ENCODE measurements around the gene PRDM10. TPM values are rescaled to one million over a fixed set of nuclear protein-coding genes. Genes with fewer than 3 reads are reported as not detected.
"Not testable (repeated sequence)": the region's sequence is repeated elsewhere in the genome, so short reads cannot be mapped to it uniquely, and the experiment has no call there.

PRDM10 gene
- polyA plus RNA-seq, 1 donor: 8.8 TPM

DNA sequence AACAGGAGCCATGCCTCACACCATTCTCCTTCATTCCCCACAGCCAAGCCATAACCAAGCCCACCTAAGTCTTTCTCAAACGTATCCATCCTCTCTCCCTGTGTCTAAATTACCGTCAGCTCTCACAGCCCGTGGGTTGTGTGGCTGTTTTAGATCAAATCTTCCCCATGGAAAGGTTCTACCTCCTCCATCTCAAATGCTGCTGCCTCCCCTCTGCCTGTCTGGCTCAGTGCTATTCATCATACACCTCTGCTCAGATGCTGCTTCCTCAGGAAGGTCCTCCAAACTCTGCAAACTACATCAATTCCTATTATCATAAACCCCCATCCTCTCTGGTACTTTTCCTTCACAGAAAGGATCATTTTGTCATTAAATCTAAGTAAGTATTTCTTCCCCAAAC, 122.3 kb downstream of the PRDM10 start:
- no CpG with 5 or more reads among the region's 3 CpGs for WGBS (ENCODE audit: insufficient coverage, low lambda C conversion rate)
- DNase-seq: no peak
- no peaks in the 10 kb centered on the region for H3K4me1 ChIP-seq (ENCODE audit: control insufficient read depth, insufficient read depth, low read length)
- H3K4me3 ChIP-seq (ENCODE audit: low read length): no peak overlapping the region
- no peak overlapping the region for H3K27ac ChIP-seq (ENCODE audit: low read length)
- no peaks in the 10 kb centered on the region for H3K9me3 ChIP-seq (ENCODE audit: control insufficient read depth, low read depth, low read length)
- peaks cover 96% of the 10 kb centered on the region for H3K36me3 ChIP-seq (ENCODE audit: control insufficient read depth, insufficient read depth, low read length)
- H3K27me3 ChIP-seq (ENCODE audit: control insufficient read depth, insufficient read depth, low read length): no peaks in the 10 kb centered on the region

DNA sequence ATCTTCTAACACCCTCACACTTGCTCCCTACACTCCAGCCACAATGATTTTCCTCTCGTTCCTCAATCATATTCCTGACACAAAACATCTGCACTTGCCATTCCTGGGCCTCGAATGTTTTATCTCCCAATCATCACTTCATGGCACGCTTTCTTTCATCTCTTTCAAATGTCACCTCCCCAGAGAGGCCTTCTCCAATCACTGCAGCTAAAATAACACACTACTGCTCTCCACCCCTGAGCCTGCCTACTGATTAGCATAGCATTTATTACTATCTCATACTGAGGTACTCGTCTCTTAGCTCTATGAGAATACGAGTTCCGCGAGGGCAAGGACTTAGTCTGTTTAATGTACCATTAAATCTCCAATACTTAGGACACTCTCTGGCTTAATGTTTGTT, 130.7 kb downstream of the PRDM10 start:
- WGBS (ENCODE audit: insufficient coverage, low lambda C conversion rate): 74% methylated on average over 2 of the region's 7 CpGs
- Histone ChIP-seq H3K27ac (ENCODE audit: low read length) (no peak overlapping the region), H3K4me3 (ENCODE audit: low read length) (no peak overlapping the region)

DNA sequence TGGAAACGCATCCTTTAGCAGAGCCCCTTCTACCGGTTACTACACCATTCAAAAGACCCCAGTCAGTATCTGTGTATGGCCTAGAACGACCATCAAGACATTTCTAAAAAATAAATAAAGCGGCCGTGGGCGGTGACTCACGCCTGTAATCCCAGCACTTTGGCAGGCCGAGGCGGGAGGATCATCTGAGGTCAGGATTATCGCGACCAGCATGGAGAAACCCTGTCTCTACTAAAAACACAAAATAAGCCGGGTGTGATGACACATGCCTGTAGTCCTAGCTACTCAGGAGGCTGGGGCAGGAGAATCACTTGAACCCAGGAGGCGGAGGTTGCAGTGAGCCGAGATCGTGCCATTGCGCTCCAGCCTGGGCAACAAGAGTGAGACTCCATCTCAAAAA, 134.0 kb downstream of the PRDM10 start:
- 100% methylated on average over 1 of the region's 16 CpGs for WGBS (ENCODE audit: insufficient coverage, low lambda C conversion rate)

More for the DNA sequence above, 130.7 kb downstream of the PRDM10 start:
- Histone ChIP-seq H3K36me3 (ENCODE audit: control insufficient read depth, insufficient read depth, low read length) (peaks cover 87% of the 10 kb centered on the region), H3K4me1 (ENCODE audit: control insufficient read depth, insufficient read depth, low read length) (peaks cover under 1% of the 10 kb centered on the region), H3K9me3 (ENCODE audit: control insufficient read depth, low read depth, low read length) (no peaks in the 10 kb centered on the region), H3K27me3 (ENCODE audit: control insufficient read depth, insufficient read depth, low read length) (no peaks in the 10 kb centered on the region)
- no peak for DNase-seq

DNA sequence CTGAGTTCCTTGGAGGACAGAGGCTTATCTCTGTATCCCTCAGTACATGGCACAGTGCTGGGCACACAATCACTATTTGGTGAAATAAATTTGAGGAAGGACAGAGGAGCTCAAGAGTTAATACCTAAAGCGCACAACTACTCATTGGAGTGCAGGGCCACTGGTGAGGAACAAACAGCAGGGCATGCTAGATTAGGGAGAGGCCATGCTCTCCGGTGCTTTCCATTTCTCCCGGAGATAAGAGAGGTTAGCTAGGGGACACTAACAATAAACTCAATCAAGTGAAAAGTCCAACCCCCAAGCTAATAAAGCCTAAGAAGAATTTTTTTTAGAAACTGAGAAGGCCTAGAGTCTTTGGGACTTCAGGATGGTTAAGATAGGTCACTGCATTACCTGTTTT, 136.3 kb downstream of the PRDM10 start:
- H3K9me3 ChIP-seq (ENCODE audit: control insufficient read depth, low read depth, low read length): no peaks in the 10 kb centered on the region
- H3K36me3 ChIP-seq (ENCODE audit: control insufficient read depth, insufficient read depth, low read length): peaks cover 63% of the 10 kb centered on the region
- DNase-seq: peak; percentile 49 to 69
- no CpG with 5 or more reads among the region's 3 CpGs for WGBS (ENCODE audit: insufficient coverage, low lambda C conversion rate)
- peaks cover 23% of the 10 kb centered on the region for H3K4me1 ChIP-seq (ENCODE audit: control insufficient read depth, insufficient read depth, low read length)
- H3K27me3 ChIP-seq (ENCODE audit: control insufficient read depth, insufficient read depth, low read length): no peaks in the 10 kb centered on the region
- H3K27ac ChIP-seq (ENCODE audit: low read length): peak overlapping the region; percentile 44
- no peak overlapping the region for H3K4me3 ChIP-seq (ENCODE audit: low read length)

More for the DNA sequence above, 134.0 kb downstream of the PRDM10 start:
- not testable (repeated sequence) for H3K9me3 ChIP-seq (ENCODE audit: control insufficient read depth, low read depth, low read length); H3K27me3 ChIP-seq (ENCODE audit: control insufficient read depth, insufficient read depth, low read length); H3K4me3 ChIP-seq (ENCODE audit: low read length); H3K27ac ChIP-seq (ENCODE audit: low read length); DNase-seq
- Histone ChIP-seq H3K36me3 (ENCODE audit: control insufficient read depth, insufficient read depth, low read length) (peaks cover 81% of the 10 kb centered on the region), H3K4me1 (ENCODE audit: control insufficient read depth, insufficient read depth, low read length) (peaks cover 15% of the 10 kb centered on the region)

DNA sequence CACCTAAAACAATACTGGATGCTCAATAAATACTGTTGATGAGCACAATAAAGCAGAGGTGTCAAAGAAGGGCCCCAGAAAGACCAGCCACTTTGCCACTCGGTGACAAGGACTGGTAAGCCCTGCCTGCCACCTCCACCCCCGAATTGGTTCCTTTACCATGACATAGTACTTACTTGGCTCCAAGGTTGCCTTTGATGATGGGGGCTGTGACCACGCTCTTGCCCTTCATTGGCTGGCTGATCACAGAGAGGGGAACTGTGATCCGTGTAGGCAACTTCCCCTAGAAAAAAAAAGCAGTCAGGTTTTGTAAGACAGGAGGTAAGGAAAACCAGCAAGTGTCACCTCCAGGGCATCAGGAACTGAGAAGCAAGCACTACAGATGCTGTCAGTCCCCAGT, 136.9 kb downstream of the PRDM10 start:
- Histone ChIP-seq H3K9me3 (ENCODE audit: control insufficient read depth, low read depth, low read length) (no peaks in the 10 kb centered on the region), H3K4me3 (ENCODE audit: low read length) (no peak overlapping the region), H3K36me3 (ENCODE audit: control insufficient read depth, insufficient read depth, low read length) (peaks cover 60% of the 10 kb centered on the region), H3K27me3 (ENCODE audit: control insufficient read depth, insufficient read depth, low read length) (no peaks in the 10 kb centered on the region), H3K27ac (ENCODE audit: low read length) (peak overlapping the region; percentile 44), H3K4me1 (ENCODE audit: control insufficient read depth, insufficient read depth, low read length) (peaks cover 23% of the 10 kb centered on the region)
- no CpG with 5 or more reads among the region's 4 CpGs for WGBS (ENCODE audit: insufficient coverage, low lambda C conversion rate)
- DNase-seq: no peak

DNA sequence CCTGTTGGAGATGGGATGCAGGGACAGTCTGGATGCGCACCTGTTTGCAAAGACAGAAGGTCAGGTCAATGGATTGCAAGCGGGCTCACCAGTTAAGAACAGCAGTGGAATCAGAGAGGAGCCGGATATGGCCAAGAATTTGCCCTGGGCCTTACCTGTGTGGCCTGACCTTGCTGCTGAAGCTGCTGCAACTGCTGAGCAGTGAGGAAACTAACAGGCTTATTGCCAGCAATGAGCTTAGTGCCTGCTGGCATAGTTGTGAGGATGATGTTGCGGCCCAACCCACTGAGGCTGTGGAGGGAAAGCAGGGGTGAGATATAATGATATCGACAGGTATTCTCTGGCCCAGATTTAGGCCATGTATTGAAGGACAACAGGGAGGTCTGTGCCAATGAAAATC, 137.8 kb downstream of the PRDM10 start:
- no peak overlapping the region for H3K4me3 ChIP-seq (ENCODE audit: low read length)
- no peaks in the 10 kb centered on the region for H3K27me3 ChIP-seq (ENCODE audit: control insufficient read depth, insufficient read depth, low read length)
- H3K9me3 ChIP-seq (ENCODE audit: control insufficient read depth, low read depth, low read length): no peaks in the 10 kb centered on the region
- H3K36me3 ChIP-seq (ENCODE audit: control insufficient read depth, insufficient read depth, low read length): peaks cover 56% of the 10 kb centered on the region
- peaks cover 23% of the 10 kb centered on the region for H3K4me1 ChIP-seq (ENCODE audit: control insufficient read depth, insufficient read depth, low read length)
- no peak overlapping the region for H3K27ac ChIP-seq (ENCODE audit: low read length)
- no peak for DNase-seq
- WGBS (ENCODE audit: insufficient coverage, low lambda C conversion rate): no CpG with 5 or more reads among the region's 5 CpGs

DNA sequence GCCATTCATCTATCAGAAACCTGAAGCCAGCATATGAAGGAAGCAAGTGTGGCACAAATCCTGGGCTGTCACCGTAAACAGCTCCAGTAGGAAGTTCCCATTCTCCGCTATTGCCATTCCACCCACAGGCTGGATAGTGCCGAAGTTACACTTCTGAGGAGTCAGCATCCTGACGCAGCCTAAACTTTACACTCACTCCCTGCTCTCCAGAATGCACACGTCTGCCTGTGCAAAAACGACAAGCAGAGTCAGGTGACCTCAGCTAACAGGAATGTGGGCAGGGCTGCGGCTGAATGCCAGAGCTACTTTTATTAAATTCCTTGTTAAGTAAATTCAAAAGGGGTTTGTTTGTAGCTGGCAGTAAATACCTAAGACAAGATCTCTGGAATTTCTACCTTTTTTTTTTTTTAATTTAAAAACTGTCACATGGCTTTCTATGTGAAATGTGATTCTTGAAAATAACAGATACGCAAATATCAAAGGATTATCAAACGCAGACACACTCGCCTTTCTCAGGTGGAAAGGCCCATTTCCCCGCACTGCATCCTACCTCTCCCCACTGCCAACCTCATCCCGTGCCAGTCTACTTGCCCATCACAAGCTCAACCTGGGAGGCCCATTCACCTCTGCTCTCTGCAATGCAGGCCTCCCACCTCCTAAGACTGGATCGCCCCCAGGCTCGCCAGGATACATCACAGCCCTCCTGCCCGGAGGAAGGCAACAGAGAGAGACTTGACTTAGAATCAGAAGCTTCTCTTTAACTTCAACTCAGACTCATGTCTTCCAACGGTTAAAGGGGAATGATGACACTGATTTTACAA, 140.7 kb downstream of the PRDM10 start:
- Histone ChIP-seq H3K27ac (ENCODE audit: low read length) (peak overlapping the region; percentile 78), H3K4me3 (ENCODE audit: low read length) (no peak overlapping the region), H3K4me1 (ENCODE audit: control insufficient read depth, insufficient read depth, low read length) (peaks cover 22% of the 10 kb centered on the region), H3K9me3 (ENCODE audit: control insufficient read depth, low read depth, low read length) (no peaks in the 10 kb centered on the region), H3K36me3 (ENCODE audit: control insufficient read depth, insufficient read depth, low read length) (peaks cover 58% of the 10 kb centered on the region), H3K27me3 (ENCODE audit: control insufficient read depth, insufficient read depth, low read length) (no peaks in the 10 kb centered on the region)
- DNase-seq: peak; percentile 88 to 91
- WGBS (ENCODE audit: insufficient coverage, low lambda C conversion rate): no CpG with 5 or more reads among the region's 16 CpGs

DNA sequence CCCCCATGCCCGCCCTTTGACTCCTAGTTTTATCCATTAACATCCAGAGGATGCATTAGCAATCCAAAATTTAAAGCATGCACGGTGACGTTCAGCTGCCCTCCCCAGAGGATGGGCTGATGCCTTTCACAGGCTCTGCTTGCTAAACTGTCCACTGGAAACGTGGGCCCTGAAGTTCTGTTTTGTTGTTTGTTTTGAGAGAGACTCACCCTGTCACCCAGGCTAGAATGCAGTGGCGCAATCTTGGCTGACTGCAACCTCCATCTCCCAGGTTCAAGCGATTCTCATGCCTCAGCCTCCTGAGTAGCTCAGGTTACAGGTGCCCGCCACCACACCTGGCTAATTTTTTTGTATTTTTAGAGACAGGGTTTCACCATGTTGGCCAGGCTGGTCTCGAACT, 146.6 kb downstream of the PRDM10 start:
- no peak overlapping the region for H3K4me3 ChIP-seq (ENCODE audit: low read length)
- no CpG with 5 or more reads among the region's 8 CpGs for WGBS (ENCODE audit: insufficient coverage, low lambda C conversion rate)
- H3K36me3 ChIP-seq (ENCODE audit: control insufficient read depth, insufficient read depth, low read length): peaks cover 71% of the 10 kb centered on the region
- DNase-seq: no peak
- H3K27ac ChIP-seq (ENCODE audit: low read length): no peak overlapping the region
- peaks cover 14% of the 10 kb centered on the region for H3K4me1 ChIP-seq (ENCODE audit: control insufficient read depth, insufficient read depth, low read length)
- no peaks in the 10 kb centered on the region for H3K9me3 ChIP-seq (ENCODE audit: control insufficient read depth, low read depth, low read length)
- H3K27me3 ChIP-seq (ENCODE audit: control insufficient read depth, insufficient read depth, low read length): no peaks in the 10 kb centered on the region

DNA sequence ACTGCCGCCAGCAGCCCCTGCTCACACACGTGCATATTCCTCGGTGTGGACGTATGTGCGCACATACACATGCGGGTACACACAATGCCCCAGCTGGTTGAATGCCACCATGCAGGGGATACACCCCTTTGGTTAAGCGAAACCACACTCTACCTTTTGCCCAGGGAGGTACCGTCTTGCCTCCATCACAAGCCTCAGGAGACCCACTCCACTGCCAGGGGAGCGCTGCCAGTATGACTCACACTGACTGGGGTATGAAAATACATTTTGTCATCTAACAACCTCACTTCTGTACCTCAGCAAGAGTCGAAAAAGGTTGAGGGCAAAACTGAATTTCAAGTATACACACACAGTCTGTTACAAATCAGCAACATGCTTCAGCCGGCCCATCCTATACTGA, 147.5 kb downstream of the PRDM10 start:
- no peak for DNase-seq
- Histone ChIP-seq H3K27ac (ENCODE audit: low read length) (no peak overlapping the region), H3K36me3 (ENCODE audit: control insufficient read depth, insufficient read depth, low read length) (peaks cover 70% of the 10 kb centered on the region), H3K4me1 (ENCODE audit: control insufficient read depth, insufficient read depth, low read length) (peaks cover 14% of the 10 kb centered on the region), H3K9me3 (ENCODE audit: control insufficient read depth, low read depth, low read length) (no peaks in the 10 kb centered on the region), H3K4me3 (ENCODE audit: low read length) (no peak overlapping the region), H3K27me3 (ENCODE audit: control insufficient read depth, insufficient read depth, low read length) (no peaks in the 10 kb centered on the region)
- no CpG with 5 or more reads among the region's 11 CpGs for WGBS (ENCODE audit: insufficient coverage, low lambda C conversion rate)

DNA sequence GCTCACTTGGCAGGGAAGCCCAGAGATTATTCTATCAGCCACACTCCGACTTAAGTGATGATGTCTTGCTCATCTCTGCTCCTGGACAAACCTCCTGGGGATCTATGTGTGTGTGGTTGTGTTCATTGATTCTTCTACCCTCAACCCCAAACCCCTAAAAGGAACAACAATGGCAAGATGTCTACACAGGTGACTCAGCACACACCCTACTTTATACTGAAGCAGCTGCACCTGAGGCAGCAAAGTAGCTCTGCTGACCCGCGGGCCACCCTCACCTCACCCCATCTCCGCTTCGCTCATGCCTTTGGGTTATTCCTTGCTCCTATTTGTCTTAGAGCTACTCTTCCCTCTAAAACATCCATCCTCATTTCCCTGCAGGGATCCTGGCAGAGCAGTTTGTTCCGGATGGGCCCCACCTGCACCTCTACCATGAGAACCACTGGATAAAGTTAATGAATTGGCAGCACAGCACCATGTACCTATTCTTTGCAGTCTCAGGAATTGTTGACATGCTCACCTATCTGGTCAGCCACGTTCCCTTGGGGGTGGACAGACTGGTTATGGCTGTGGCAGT, 148.3 kb downstream of the PRDM10 start:
- H3K4me1 ChIP-seq (ENCODE audit: control insufficient read depth, insufficient read depth, low read length): peaks cover 14% of the 10 kb centered on the region
- H3K9me3 ChIP-seq (ENCODE audit: control insufficient read depth, low read depth, low read length): no peaks in the 10 kb centered on the region
- peaks cover 67% of the 10 kb centered on the region for H3K36me3 ChIP-seq (ENCODE audit: control insufficient read depth, insufficient read depth, low read length)
- no peak overlapping the region for H3K4me3 ChIP-seq (ENCODE audit: low read length)
- H3K27me3 ChIP-seq (ENCODE audit: control insufficient read depth, insufficient read depth, low read length): no peaks in the 10 kb centered on the region
- no peak for DNase-seq
- WGBS (ENCODE audit: insufficient coverage, low lambda C conversion rate): 93% methylated on average over 3 of the region's 7 CpGs
- H3K27ac ChIP-seq (ENCODE audit: low read length): peak overlapping the region; percentile 46

All from large intestine (tissue), 3 donors.